Stimulated activated naive CD4-positive, alpha-beta T cell (primary cell): Measurements from ENCODE around the gene ASS1.
"Not testable (repeated sequence)": the region's sequence is repeated elsewhere in the genome, so short reads cannot be mapped to it uniquely, and the experiment has no call there.

ENCODE experiments used
- DNase-seq, 6 experiments: peaks; one replicate each; lab custom pipeline; 2025; lab: John Stamatoyannopoulos, UW

ASS1 gene

DNA sequence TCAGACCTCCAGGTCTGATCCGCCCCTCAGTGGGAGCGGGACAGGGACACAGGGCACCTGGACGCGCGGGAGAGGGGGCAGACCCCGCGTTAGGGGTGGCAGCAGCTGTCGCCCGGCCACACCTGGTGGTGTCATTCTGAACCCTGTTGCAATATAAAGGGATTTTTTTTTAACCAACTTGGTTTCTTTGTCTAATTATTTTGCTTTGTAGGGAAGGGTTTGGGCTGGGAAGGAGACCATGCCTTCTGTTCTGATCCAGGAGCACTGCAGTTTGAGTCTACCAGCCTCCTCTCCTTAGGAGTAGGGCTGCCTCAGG lies 10.9 kb upstream of the ASS1 start:
- no peak for DNase-seq

DNA sequence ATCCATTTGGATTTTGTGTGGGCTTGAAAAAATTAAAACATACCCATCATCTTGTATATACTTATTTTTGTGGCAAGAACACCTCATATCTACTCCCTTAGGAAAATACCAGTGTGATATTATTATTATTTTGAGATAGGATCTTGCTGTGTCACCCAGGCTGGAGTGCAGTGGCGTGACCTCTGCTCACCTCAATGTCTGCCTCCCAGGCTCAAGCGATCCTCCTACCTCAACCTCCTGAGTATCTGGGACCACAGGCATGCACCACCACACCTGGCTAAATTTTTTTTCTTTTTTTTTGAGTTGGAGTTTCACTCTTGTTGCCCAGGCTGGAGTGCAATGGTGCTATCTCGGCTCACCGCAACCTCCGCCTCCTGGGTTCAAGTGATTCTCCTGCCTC lies 10.1 kb upstream of the ASS1 start:
- not testable (repeated sequence) for DNase-seq

DNA sequence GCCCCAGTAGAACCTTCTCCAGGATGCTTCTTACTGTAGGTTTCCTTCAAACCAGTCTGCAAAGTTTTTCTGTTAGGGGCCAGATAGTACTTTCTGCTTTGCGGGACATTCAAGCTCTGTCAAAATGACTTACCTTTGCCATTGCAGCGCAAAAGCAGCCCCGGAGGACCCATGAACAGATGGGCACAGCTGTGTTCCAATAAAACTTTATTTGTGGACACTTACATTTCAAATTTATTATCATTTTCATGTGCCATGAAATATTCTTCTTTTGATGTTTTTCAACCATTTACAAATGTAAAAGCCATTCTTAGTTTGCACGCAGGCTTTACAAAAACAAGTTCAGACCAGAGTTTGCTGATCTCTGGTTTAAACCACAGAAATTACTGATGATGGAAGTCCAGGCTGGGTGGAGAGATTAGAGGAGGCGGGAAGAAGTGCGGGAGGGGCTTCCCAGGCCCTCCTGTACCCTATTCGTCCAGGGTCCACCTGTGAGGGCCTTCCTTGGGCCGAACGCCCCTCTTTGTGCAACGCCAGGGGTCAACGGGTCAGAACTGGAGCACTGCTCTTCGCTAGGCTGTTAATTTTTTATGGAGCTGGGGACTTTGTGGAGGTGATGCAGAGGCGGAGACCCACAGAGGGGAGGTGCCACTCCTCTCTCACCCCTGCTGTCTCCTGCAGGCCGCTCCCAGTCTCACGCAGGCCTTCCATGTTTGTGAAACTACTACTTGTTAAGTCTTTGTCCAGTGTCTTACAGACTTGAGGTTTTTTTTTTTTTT lies 7.6 kb upstream of the ASS1 start:
- DNase-seq, result no peak

DNA sequence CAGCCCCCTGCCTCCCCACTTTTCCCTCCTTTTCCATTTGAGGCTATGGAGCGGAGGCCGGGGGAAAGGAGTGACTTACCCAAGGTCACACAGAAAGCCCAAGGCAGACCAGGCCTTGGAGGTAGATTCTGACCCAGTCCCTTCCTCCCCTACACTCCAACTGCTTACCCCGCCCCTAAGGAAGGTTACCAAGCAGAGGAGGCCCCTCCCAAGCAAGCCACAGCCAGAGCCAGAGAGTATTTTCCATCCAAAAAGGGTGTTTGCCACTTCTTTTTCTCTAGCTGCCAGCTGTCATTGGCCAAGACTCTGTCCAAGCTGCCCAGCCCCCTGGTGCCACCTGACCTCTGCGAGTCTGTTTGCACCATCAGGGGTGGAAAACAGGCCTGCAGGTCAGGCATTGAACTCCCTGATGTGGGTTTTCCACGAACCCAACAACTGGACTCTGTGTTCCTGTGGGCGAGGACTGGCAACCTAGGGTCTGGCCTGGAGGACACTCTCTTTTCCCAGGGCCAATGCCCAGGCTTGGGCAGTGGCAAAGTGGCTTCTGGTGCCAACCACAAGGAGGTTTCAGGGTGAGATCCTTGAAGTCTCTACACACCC lies 6.3 kb upstream of the ASS1 start:
- no peak for DNase-seq

DNA sequence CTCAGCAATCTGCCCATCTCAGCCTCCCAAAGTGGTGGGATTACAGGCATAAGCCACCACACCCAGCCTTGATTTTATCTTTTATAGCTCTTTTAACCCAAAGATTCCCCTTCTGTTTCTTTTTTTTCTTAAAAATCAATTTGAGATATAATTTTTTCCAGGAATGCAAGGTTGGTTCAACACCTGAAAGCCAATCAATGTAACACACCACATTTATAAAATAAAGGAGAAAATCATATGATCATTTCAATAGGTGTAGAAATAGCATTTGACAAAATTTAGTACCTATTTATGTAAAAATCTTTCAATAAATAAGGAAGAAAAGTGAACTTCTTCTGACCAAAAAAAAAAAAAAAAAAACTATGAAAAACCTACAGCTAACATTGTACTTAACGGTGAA lies 3.7 kb upstream of the ASS1 start:
- no peak for DNase-seq

DNA sequence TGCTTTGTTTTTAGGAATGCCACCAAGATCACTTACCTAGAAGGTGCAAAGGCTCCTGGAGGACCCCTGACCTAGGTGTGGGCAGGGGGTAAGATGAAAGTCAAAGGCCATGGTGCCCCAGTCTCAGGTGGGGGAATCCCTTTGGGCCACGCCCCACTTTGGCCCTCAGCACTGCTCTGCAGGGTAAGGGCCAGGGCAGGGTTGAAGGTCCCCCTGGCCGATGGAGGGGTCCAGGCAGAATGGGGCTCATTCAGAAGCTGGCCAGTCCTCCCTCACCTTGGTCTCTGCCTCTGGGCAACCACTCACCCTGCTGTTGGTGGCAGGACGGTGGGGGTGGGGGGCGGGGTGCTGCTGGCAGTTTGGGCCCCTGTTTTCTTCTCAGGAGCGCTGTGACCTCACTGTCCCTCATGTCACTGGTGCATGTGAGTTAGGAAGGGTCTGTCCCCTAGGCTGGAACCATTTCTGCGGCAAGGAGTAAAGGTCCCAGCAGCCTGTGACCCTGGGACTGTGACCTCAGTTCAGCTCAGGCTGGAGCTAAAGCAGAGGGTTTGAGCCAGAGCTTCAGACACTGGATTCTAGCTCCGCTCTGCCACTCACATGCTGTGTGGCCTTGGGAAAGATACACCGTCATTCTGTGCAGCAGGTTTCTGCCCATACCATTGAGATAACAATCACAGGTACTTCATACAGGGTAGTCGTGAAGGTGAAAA lies 1.9 kb upstream of the ASS1 start:
- no peak for DNase-seq

DNA sequence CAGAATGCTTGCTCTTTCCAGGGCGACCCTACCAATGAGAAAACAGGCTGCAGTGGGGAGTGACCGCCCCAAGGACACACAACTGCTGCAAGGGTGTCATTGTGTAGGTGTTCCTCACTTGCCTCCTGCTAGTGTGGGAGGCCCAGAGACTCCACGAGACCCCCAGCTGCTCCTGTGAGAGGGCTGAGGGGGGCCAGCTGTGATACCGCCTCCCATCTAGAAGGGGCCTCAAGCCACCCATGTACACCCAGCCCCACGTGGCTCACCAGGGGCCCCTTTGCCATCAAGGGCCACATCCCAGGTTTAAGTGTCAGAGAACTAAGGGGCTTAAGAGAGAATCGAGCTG lies 1.3 kb upstream of the ASS1 start:
- no peak for DNase-seq

DNA sequence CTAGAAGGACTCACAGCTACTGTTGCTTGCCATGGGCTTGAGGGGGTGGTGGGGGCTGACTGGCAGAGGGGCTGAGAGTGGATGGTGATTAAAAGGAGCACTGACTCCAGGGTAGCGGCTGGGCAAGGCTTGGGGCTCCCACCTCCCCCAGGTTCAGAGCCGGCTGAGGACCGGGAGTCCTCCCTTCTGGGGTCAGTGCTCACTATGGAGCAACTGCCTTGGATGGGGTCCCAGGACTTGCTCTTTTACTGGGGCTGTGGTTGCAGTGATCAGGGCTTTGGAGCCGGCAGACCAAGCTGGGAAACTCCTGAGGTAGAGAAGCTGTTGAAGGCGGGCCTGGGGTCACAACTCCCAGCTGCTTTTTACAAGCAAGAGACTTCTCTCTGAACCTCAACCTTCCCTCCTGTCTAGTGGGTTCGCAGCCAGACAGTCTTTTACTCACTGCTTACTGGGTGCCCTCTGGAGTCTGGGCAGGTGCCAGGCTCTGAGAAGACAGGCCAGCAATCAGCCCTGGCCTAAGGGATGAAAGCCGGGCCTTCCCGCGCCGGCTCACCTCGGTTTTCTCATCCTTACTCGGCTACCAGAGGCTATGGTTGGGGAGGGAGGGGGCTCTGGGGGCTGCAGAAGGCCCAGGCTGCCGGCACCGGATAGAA lies 795 bp upstream of the ASS1 start:
- no peak for DNase-seq

DNA sequence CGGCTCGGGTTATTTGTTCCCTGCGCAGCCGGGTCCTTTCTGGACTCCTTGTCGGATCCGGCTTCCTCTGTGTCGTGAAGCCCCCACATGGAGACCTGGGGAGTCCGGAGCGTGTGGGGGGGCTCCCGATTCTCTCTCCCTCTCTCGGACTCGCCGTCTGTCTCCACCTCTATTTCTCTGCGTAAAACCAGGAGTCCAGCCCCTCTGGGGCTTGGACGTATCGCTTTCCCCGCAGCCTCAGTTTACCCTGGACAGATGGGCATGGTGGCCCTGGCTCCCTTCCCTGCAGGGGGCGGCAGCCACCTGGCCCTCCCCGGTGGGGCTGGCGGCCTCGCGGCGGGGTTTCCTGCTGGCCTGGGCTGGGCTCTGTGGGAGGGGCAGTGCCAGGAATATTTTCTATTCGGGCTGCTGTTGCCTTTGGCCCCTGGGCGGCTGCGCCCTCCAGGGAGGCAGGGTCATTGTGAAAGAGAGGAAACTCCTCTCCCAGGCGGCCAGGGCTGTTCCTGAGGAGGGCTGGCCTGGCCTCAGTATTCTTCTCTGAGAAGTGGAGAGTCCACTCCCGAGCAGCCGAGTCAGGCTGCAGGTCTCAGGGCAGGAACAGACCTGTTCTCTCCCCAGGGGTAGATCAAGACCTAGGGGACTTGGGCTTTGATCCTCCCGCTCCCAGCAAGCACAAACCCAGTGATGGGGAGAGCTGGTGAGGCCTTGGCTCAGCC lies 665 bp downstream of the ASS1 start:
- DNase-seq, result no peak

DNA sequence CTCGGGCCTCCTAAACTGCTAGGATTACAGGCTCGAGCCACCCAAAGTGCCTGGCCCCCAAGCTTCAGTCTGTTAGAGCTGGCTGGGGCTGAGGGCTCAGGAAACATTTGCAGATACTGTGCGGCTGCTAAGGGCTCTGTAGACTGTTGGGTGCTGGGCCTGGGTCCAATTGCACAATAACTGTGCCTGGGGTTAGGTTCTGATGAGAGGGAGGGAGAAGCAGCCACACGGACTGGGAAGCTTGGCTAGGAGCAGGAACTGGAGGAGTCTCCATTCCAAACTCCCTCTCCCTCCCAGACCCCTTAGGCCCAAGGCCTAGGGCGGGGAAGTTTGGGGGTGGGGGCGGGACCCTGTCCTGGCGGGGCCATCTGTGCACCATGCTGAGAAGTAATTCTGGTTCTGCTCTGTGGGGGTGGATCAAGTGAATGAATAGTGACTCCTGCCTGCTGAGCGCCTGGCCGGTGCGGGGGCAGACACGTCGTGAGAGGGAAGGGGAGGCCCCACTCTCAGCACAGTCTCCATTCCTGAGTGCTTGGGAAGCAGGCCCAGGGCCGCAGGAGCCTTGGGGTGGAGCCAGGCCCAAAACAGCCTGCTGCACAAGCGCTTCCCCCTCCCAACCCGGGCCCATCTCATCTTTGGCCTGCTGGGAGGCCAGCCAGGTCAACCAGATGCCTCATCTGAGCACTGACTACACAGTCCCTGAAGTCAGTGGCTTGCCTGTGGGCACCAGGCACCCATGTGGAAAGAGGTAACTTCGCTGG lies 1.5 kb downstream of the ASS1 start:
- DNase-seq, result no peak

DNA sequence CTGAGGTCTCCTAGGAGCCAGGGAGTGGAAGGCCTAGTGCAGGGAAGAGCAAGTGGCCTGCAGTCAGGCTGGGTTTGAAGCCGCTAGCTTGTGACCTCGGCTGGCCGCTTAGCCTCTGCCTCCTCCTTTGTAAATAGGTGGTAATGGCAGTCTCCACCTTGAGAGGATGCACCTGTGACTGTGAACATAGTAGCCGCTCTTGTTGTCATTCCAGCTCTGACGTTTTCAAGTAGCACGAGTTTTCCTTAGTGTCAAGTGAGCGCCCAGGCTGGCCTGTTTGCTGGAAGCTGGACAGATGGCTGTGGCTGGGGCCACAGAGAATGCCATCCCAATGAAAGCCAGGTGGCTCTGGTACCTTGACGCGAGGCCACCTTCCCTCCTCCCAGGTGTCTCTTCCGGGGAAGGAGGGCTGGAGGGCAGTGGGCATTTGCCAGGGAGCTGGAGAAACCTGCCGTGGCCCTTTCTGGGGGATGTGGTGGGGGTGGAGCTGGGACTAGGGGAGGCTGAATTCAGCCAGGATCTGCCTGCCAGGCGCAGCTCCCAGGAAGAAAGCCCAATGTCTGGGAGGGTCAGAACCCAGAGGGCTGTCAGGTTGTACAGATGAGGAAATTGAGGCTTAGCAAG lies 2.5 kb downstream of the ASS1 start:
- no peak for DNase-seq

DNA sequence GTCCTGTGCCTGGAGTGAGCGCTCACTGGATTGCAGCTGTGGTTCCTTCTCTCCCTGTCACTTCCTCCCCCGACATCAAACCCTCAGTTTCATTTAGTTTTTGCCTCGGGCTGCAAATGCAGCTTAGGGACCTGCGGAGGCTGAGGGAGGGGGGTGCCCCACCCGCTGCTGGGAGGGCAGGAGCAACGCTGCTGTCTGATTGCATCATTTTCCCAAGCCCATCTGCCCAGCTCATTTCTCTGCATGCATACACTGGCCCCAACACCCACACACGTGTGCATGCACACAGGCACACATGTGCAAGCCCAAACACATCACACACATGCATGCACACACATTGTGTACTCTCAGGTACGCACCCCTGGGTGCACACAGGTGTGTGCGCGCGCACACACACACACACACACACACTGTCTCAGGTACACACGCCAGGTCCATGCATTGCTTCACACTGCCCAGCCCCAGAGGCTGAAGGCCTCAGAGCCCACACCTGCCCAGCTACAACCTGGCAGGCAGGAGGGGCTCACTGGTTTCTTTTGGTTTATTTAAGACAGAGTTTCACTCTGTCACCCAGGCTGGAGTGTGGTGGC lies 3.4 kb downstream of the ASS1 start:
- DNase-seq, result no peak

DNA sequence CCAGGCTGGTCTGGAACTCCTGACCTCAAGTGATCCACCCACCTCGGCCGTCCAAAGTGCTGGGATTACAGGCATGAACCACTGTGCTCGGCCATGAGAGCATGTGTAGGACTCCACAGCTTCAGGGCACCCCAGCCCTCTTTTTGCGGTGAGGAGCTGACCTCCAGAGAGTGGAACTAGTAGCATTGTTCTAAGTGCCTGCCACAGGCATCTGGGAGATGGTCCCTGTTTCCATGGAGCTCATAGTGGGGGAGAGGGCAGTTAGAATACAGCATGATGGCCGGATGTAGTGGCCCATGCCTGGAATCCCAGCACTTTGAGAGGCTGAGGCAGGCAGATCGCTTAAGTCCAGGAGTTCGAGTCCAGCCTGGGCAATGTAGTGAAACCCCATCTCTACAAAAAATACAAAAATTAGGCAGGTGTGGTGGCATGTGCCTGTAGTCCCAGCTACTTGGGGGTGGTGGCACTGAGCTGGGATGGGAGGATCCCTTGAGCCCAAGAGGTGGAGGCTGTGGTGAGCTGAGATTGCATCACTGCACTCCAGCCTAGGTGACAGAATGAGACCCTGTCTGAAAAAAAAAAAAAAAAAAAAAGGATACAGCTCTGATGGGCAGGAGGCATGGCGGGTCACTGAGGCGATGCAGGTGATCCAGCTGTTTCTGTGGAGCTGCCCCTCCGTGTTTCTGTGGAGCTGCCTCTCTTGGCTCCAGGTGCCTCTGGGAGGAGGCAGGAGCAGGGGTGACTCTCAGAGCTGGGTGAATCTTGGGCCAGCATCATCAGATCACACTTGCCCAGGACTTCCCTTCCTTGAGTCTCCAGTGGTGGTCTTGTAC lies 4.2 kb downstream of the ASS1 start:
- DNase-seq, result no peak

DNA sequence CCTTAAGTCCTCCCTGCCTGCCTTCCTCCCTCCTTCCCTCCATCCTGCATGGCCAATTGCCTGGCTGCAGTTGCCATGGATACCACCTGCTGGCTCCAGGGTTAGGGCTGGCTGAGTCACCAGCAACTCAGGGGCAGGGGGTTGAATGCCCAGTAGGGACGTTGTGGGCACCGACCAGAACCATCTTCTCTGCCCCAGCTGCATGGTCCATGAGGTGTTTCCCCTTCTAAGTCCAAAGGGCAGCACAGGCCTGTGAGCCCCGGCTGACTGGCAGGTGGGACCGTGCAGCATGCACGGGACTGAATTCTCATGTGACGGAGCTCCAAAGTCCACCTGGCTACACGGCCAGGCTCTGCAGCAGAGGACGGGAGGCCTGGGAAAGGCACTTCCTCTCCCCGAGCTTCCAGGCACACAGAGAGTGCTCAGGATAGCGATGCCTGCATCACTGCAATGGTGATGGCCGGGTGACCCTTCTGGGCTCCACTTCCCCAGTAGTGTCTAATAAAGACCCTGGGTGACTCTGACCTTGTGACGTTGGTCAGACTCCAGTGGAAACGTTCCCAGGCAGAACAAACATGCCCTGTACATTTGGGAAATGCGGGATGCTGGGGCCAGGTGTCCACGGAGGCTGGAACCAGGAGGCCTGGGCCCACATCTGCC lies 5.7 kb downstream of the ASS1 start:
- DNase-seq, result no peak

DNA sequence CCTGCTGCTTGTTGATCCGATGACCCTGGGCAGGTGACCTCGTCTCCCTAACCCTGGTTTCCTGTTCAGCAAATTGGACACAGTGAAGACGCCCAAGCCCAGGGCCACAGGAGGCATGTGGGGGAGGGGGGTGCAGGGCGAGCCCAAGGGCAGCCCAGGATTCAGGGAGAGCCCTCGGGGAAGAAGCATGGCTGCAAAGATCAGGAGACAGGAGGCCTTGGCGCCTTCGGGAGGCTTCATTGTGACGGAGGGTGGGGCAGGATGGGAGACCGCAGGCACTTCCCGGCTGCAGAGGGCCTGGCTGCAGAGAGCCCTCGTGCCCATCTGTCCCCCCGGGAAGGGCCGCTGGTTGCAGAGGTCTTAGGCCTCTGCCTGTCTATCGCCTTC lies 6.2 kb downstream of the ASS1 start:
- no peak for DNase-seq

DNA sequence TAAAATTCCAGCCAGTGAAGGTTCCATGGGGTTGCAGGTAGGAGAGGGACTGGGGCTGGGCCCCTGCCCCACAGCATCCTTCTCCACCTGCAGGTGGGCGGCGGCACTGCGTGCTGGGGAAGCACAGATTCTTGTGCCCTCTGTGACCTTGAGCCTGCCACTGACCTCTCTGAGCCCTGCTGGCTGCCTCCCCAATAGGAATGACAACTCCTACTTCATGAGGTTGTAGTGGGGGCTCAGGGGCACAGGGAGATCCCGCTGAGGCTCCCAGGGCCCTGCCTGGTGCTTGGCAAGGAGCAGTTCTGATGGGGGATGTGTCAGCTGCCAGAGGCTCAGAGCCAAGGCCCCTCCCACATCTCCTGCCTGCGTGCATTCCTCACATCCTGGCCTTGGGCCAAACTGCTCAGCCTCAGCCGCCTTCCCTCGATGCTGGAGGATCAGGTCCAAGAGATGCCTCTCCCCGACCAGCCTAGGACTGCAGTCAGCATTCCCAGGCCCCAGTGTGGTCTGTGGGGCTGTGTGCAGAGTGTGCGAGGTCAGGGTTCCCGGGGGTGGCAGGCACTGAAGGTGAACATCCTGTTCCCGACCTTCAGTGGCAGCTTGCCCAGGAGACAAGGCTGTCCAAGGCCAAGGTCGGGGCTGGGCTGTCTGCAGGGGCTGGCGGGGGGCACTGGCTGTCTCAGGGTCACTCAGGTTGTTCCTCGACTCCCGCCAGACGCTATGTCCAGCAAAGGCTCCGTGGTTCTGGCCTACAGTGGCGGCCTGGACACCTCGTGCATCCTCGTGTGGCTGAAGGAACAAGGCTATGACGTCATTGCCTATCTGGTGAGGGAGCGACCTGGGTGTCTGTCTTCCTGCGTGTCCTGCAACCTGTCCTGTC lies 7.0 kb downstream of the ASS1 start:
- DNase-seq, result no peak

DNA sequence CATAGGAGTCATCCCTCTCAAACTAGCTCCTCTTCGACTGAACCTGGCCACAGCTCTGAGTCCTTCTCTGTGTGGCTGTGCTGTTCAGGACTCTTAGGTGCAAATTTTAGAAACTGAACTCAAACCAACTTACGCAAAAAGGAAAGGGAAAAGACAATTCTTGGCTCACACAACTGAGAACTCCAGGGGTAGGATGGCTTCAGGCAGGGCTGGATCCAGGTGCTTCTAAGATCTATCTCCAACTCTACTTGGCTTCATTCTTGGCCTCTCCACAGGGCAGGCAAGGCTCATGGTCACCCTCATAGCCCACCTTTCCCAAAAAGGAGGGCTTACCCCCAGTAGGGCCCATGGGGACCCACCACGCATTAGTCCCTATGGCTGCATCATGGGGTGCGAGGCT lies 8.1 kb downstream of the ASS1 start:
- DNase-seq, result no peak

DNA sequence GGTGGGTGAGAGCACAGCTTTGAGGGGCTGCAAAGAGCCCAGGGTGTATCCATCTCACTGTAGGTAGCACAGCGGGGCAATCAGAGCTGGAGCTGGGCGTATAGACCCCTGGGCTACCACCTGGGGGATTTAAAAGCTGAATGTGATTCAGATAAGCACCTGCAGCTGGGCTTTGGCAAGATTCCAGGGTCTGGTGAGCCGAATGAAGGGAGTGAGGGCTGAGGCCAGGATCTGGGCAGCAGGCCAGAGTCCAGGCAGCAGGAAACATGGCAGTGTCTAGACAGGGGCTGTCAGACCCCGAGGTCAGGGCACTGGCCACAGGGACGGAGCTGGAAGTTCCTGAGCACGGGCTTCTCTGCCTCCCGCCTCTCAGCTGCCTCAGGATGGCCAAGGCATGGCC lies 8.7 kb downstream of the ASS1 start:
- no peak for DNase-seq
